Right lobe of liver (tissue), 6 donors: ENCODE results near the gene ELMO1. TPM values are rescaled to one million over a fixed set of nuclear protein-coding genes. Genes with fewer than 3 reads are reported as not detected.

Experiments used
- ATAC-seq, 4 donors: fragments of 200-7000 bp; cut with Tn5 transposase; one replicate each; pipeline ENCODE4 v1.9.1; 2020; ENCODE audit warnings: mild to moderate bottlenecking in 4 of 4, moderate library complexity in 4 of 4
- DNase-seq, 3 donors: peaks; one replicate each; pipeline ENCODE4 v3.0.0-alpha.2; 2020
- H3K27ac ChIP-seq, 3 donors: fragments of 200-600 bp; one replicate each; pipeline ENCODE4 v1.8.0; 2022
- H3K27me3 ChIP-seq, 2 donors: fragments of 200-600 bp; one replicate each; pipeline ENCODE4 v1.8.0; 2022
- H3K36me3 ChIP-seq, 4 donors: fragments of 200-600 bp; sonication (generic) in 1 of 4; one replicate each; pipeline versions ENCODE4 v1.5.1 to v1.8.0; 2017 to 2022; ENCODE audit warnings: control low read depth in 1 of 4
- H3K4me1 ChIP-seq, 4 donors: fragments of 200-600 bp; sonication (generic) in 1 of 4; one replicate each; pipeline versions ENCODE4 v1.5.1 to v1.8.0; 2017 to 2022; ENCODE audit warnings: control low read depth in 1 of 4
- H3K4me3 ChIP-seq, 3 donors: fragments of 200-600 bp; one replicate each; pipeline ENCODE4 v1.8.0; 2022
- H3K9me3 ChIP-seq, 4 donors: fragments of 200-600 bp; sonication (generic) in 1 of 4; one replicate each; pipeline versions ENCODE4 v1.5.1 to v1.8.0; 2017 to 2022; ENCODE audit warnings: control low read depth in 1 of 4
- CTCF ChIP-seq, 4 donors: fragments of 200-600 bp in 3 of 4; fragments of 450-650 bp in 1 of 4; IDR thresholded peaks; one replicate each; pipeline versions ENCODE4 v1.5.1 to v1.8.0; 2016 to 2022; ENCODE audit warnings: antibody characterized with exemption in 4 of 4, mild to moderate bottlenecking in 2 of 4
- POLR2A ChIP-seq: fragments of 450-650 bp; IDR thresholded peaks from one replicate; pipeline ENCODE4 v1.6.1; 2017; ENCODE audit warnings: antibody characterized with exemption, mild to moderate bottlenecking
- WGBS: methylation state at CpG from one replicate; pipeline ENCODE4 v1.1.6; 2018; ENCODE audit warnings: low coverage, low lambda C conversion rate; ENCODE audit not compliant: insufficient coverage; ENCODE audit errors: missing lambda C conversion rate; 5-methylcytosine and 5-hydroxymethylcytosine counted together
- intact Hi-C, 2 donors: fragments of 100-400 bp; cut with DNase I; formaldehyde crosslinking; loops; one replicate each; pipeline versions ENCODE4 v1.11.2 to v1.14.1; 2022
- total RNA-seq, 6 experiments: library from RNA; depleted of rRNA in 2 of 6; stranded (reverse); fragments of >200 nt in 2 of 6; fragmentation: NEBNext Ultra II Directional in 3 of 6; extraction: Animal tissue kit (Norgen Biotek cat#: 25700) in 3 of 6; gene quantifications; one replicate each; pipeline versions ENCODE4 v1.1.0 to v1.2.4, GENCODE V29; 2016 to 2023
- donor health status: DM: no; HTN: yes; CAD: no.
- donor health status: DM: no; HTN: no; CAD: no.
- donor health status: DM: no; HTN: no; CAD: no.
- donor health status: DM: no; HTN: yes; CAD: no.
- donor health status: DM: no; HTN: yes; CAD: no.

Gene ELMO1
- total RNA-seq, 6 experiments from 2014 or later: 18.4 to 55.4 (median 25.1) TPM

GRCh38 chr7:37255327-37255944, 193.2 kb downstream of the ELMO1 start:
- Histone ChIP-seq H3K27ac (no peak overlapping the region), H3K36me3 (peaks cover 0 to 8% (median 0%) of the 10 kb centered on the region in 4 donors), H3K4me3 (no peak overlapping the region), H3K27me3 (no peaks in the 10 kb centered on the region), H3K9me3 (no peaks in the 10 kb centered on the region), H3K4me1 (no peaks in the 10 kb centered on the region)
- no peak for DNase-seq
- WGBS: 72% methylated on average over 3 of the region's 7 CpGs
- ATAC-seq: no peak
- intact Hi-C loops: no loop called here
- TF ChIP-seq CTCF (IDR thresholded peaks at IDR 0.05) (no peak), POLR2A (no peak)

GRCh38 chr7:37251222-37251621, 197.4 kb downstream of the ELMO1 start:
- Histone ChIP-seq H3K36me3 (peaks cover 0 to 8% (median 0%) of the 10 kb centered on the region in 4 donors), H3K9me3 (no peaks in the 10 kb centered on the region), H3K27me3 (no peaks in the 10 kb centered on the region), H3K27ac (no peak overlapping the region), H3K4me1 (no peaks in the 10 kb centered on the region), H3K4me3 (no peak overlapping the region)
- no peak for ATAC-seq
- no peak for TF ChIP-seq POLR2A
- TF ChIP-seq CTCF (IDR thresholded peaks at IDR 0.05): no peak
- intact Hi-C loops: no loop called here
- no peak for DNase-seq

- Histone ChIP-seq H3K4me1 (no peaks in the 10 kb centered on the region), H3K27ac (no peak overlapping the region), H3K27me3 (no peaks in the 10 kb centered on the region), H3K4me3 (no peak overlapping the region), H3K36me3 (no peaks in the 10 kb centered on the region), H3K9me3 (no peaks in the 10 kb centered on the region)
- WGBS: 87% methylated on average over 1 of the region's 1 CpG
- DNase-seq (no peak), ATAC-seq (no peak)
- intact Hi-C loops: no loop called here
- no peak for TF ChIP-seq CTCF (IDR thresholded peaks at IDR 0.05)
- no peak for TF ChIP-seq POLR2A
Observed at GRCh38 chr7:37249240-37249639, 199.4 kb downstream of the ELMO1 start.

GRCh38 chr7:37248396-37248861, 200.2 kb downstream of the ELMO1 start:
- H3K4me3 ChIP-seq: no peak overlapping the region
- no peak overlapping the region for H3K27ac ChIP-seq
- H3K4me1 ChIP-seq: no peaks in the 10 kb centered on the region
- ATAC-seq (no peak), DNase-seq (no peak)
- H3K9me3 ChIP-seq: no peaks in the 10 kb centered on the region
- intact Hi-C loops: no loop called here
- 44% methylated on average over 2 of the region's 3 CpGs for WGBS
- H3K27me3 ChIP-seq: no peaks in the 10 kb centered on the region
- H3K36me3 ChIP-seq: no peaks in the 10 kb centered on the region
- TF ChIP-seq POLR2A (no peak), CTCF (IDR thresholded peaks at IDR 0.05) (no peak)

- no peak for DNase-seq
- 56% methylated on average over 2 of the region's 2 CpGs for WGBS
- no peak overlapping the region for H3K27ac ChIP-seq
- ATAC-seq: peak in 3 of 4 donors; percentile 24 to 32 (median 25)
- no peaks in the 10 kb centered on the region for H3K4me1 ChIP-seq
- TF ChIP-seq CTCF (IDR thresholded peaks at IDR 0.05) (no peak), POLR2A (no peak)
- no peak overlapping the region for H3K4me3 ChIP-seq
- no peaks in the 10 kb centered on the region for H3K9me3 ChIP-seq
- H3K27me3 ChIP-seq: no peaks in the 10 kb centered on the region
- H3K36me3 ChIP-seq: no peaks in the 10 kb centered on the region
- intact Hi-C loops: no loop called here
Observed at GRCh38 chr7:37247861-37248260, 200.8 kb downstream of the ELMO1 start.
